Natural killer cell (primary cell): Measurements from ENCODE around the gene CTNNA2. TPM values are rescaled to one million over a fixed set of nuclear protein-coding genes. Genes with fewer than 3 reads are reported as not detected.

Experiments
- ATAC-seq, 3 donors: fragments of 150-1000 bp in 2 of 3; fragments of 200-7000 bp in 1 of 3; cut with Tn5 transposase; 1 replicate in 1 of 3; 2 replicates in 2 of 3; pipeline ENCODE4 v1.10.0; 2021; ENCODE audit warnings: mild to moderate bottlenecking in 2 of 3, moderate library complexity in 2 of 3
- DNase-seq, 2 donors: peaks; one replicate each; pipeline versions ENCODE4 v3.0.0 to v3.0.0-alpha.2; 2013 to 2021; ENCODE audit warnings: mixed read lengths in 1 of 2
- H3K27ac ChIP-seq: one replicate; pipeline ENCODE4 v1.5.1; 2013; ENCODE audit warnings: mild to moderate bottlenecking, low read length
- H3K27me3 ChIP-seq: one replicate; pipeline ENCODE4 v1.6.1; 2013; ENCODE audit warnings: low read length; ENCODE audit not compliant: control insufficient read depth, insufficient read depth
- H3K36me3 ChIP-seq: one replicate; pipeline ENCODE4 v1.6.1; 2013; ENCODE audit warnings: low read length; ENCODE audit not compliant: control insufficient read depth, insufficient read depth
- H3K4me1 ChIP-seq: one replicate; pipeline ENCODE4 v1.6.1; 2013; ENCODE audit warnings: low read length; ENCODE audit not compliant: control insufficient read depth, insufficient read depth
- H3K4me3 ChIP-seq: one replicate; pipeline ENCODE4 v1.5.1; 2013; ENCODE audit warnings: low read length
- H3K9me3 ChIP-seq: one replicate; pipeline ENCODE4 v1.6.1; 2013; ENCODE audit warnings: low read length; ENCODE audit not compliant: control insufficient read depth, insufficient read depth
- H3K27ac Mint-ChIP-seq, 2 donors: one replicate each; pipeline ENCODE4 v1.8.0; 2022; ENCODE audit warnings: mild to moderate bottlenecking in 2 of 2, mixed read lengths in 2 of 2, moderate library complexity in 1 of 2
- H3K27me3 Mint-ChIP-seq, 2 donors: one replicate each; pipeline ENCODE4 v1.8.0; 2022; ENCODE audit warnings: low read depth in 2 of 2, mixed read lengths in 2 of 2
- H3K36me3 Mint-ChIP-seq: one replicate; pipeline ENCODE4 v1.8.0; 2022; ENCODE audit warnings: mixed read lengths
- H3K4me1 Mint-ChIP-seq, 2 donors: one replicate each; pipeline ENCODE4 v1.8.0; 2022; ENCODE audit warnings: mixed read lengths in 2 of 2
- H3K4me3 Mint-ChIP-seq: one replicate; pipeline ENCODE4 v1.8.0; 2022; ENCODE audit warnings: mild to moderate bottlenecking, moderate library complexity, mixed read lengths
- H3K9me3 Mint-ChIP-seq, 2 donors: one replicate each; pipeline ENCODE4 v1.8.0; 2022; ENCODE audit warnings: mixed read lengths in 2 of 2
- WGBS: methylation state at CpG from one replicate; pipeline ENCODE4 v1.1.7; 2013; ENCODE audit warnings: missing lambda C conversion rate; ENCODE audit not compliant: insufficient coverage; 5-methylcytosine and 5-hydroxymethylcytosine counted together
- intact Hi-C: fragments of 100-400 bp; cut with micrococcal nuclease; formaldehyde crosslinking; loops from one replicate; pipeline ENCODE4 v1.14.2; 2022
- total RNA-seq, 4 donors: library from RNA; stranded (reverse); fragments of 120-200 nt in 1 of 4; gene quantifications; one replicate each; pipeline versions ENCODE4 v1.2.3 to v1.2.4, GENCODE V29; 2013 to 2022
- TF ChIP-seq, protein P1 (sequence below): fragments of 200-600 bp; IDR thresholded peaks from one replicate; pipeline ENCODE4 v1.8.0; 2022; ENCODE audit warnings: antibody characterized with exemption

Gene CTNNA2
- total RNA-seq, 3 donors from 2014 or later (not counting 1 experiment from before 2014, with no cell fraction given) = not detected

DNA sequence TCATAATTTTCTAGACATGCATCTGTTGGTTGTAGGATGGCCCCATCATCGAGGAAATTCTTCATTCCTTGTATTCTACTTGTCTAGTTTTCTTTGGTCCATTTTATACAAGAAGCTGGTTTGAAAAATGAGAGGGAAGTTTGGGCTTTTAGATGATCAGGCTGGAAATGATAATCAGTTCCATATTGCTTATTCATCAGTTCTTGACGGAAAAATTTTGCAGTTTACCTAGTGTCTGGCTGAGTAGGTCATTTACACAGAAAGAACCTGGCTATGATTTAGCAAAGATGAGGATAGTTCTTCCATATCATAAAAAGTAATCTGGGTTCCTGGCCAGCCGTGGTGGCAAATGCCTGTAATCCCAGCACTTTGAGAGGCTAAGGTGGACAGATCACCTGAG, 416.8 kb downstream of the CTNNA2 start:
- no peak overlapping the region for H3K27ac Mint-ChIP-seq
- DNase-seq (no peak), ATAC-seq (no peak)
- Histone ChIP-seq H3K4me1 (no peaks in the 10 kb centered on the region), H3K4me3 (no peak overlapping the region), H3K36me3 (no peaks in the 10 kb centered on the region), H3K9me3 (no peaks in the 10 kb centered on the region), H3K27me3 (no peaks in the 10 kb centered on the region), H3K27ac (no peak overlapping the region)
- H3K4me3 Mint-ChIP-seq = no peak overlapping the region
- H3K9me3 Mint-ChIP-seq = no peaks in the 10 kb centered on the region
- no peaks in the 10 kb centered on the region for H3K4me1 Mint-ChIP-seq
- H3K27me3 Mint-ChIP-seq = no peaks in the 10 kb centered on the region
- H3K36me3 Mint-ChIP-seq = no peaks in the 10 kb centered on the region
- WGBS = 80% methylated on average over 2 of the region's 3 CpGs
- intact Hi-C loops = no loop called here
- TF ChIP-seq, protein P1, sequence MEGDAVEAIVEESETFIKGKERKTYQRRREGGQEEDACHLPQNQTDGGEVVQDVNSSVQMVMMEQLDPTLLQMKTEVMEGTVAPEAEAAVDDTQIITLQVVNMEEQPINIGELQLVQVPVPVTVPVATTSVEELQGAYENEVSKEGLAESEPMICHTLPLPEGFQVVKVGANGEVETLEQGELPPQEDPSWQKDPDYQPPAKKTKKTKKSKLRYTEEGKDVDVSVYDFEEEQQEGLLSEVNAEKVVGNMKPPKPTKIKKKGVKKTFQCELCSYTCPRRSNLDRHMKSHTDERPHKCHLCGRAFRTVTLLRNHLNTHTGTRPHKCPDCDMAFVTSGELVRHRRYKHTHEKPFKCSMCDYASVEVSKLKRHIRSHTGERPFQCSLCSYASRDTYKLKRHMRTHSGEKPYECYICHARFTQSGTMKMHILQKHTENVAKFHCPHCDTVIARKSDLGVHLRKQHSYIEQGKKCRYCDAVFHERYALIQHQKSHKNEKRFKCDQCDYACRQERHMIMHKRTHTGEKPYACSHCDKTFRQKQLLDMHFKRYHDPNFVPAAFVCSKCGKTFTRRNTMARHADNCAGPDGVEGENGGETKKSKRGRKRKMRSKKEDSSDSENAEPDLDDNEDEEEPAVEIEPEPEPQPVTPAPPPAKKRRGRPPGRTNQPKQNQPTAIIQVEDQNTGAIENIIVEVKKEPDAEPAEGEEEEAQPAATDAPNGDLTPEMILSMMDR = no peak

DNA sequence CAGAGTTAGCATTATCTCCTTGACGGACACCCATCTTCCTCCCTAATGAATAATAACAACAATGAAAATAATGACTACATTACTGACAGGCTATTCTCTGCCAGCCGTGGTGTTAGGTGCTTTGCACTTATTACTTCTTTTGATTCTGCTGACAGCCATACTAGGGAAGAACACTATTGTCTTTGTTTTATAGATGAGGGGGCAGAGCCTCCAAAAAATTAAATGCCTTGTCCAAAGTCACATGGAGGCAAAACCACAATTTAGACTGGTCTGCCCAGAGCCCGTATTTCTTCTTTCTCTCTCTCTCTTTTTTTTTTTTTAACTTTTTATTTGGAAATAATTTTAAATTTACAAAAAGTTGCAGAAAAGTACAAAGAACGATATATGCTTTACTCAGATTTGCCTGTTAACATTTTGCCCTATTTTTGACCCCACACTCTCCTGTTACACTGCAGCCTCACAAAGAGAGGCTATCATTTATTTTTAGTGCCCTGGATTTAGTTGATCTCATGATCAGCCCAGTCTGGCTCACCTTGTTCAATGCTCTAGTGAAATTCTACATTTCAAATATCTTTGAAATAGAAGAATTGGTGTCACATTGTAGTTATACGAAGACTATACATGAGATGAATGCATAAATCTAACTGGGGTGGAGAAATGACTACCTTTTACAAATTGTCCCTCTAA, 422.3 kb downstream of the CTNNA2 start:
- Histone ChIP-seq H3K4me3 (no peak overlapping the region), H3K27me3 (no peaks in the 10 kb centered on the region), H3K9me3 (no peaks in the 10 kb centered on the region), H3K27ac (no peak overlapping the region), H3K36me3 (no peaks in the 10 kb centered on the region), H3K4me1 (no peaks in the 10 kb centered on the region)
- no peaks in the 10 kb centered on the region for H3K36me3 Mint-ChIP-seq
- H3K27me3 Mint-ChIP-seq = no peaks in the 10 kb centered on the region
- DNase-seq (no peak), ATAC-seq (no peak)
- intact Hi-C loops = no loop called here
- TF ChIP-seq, protein P1 = no peak
- WGBS = 57% methylated on average over 2 of the region's 5 CpGs
- peaks cover 0 to 2% of the 10 kb centered on the region in 2 donors for H3K9me3 Mint-ChIP-seq
- no peak overlapping the region for H3K4me3 Mint-ChIP-seq
- H3K27ac Mint-ChIP-seq = no peak overlapping the region
- no peaks in the 10 kb centered on the region for H3K4me1 Mint-ChIP-seq

DNA sequence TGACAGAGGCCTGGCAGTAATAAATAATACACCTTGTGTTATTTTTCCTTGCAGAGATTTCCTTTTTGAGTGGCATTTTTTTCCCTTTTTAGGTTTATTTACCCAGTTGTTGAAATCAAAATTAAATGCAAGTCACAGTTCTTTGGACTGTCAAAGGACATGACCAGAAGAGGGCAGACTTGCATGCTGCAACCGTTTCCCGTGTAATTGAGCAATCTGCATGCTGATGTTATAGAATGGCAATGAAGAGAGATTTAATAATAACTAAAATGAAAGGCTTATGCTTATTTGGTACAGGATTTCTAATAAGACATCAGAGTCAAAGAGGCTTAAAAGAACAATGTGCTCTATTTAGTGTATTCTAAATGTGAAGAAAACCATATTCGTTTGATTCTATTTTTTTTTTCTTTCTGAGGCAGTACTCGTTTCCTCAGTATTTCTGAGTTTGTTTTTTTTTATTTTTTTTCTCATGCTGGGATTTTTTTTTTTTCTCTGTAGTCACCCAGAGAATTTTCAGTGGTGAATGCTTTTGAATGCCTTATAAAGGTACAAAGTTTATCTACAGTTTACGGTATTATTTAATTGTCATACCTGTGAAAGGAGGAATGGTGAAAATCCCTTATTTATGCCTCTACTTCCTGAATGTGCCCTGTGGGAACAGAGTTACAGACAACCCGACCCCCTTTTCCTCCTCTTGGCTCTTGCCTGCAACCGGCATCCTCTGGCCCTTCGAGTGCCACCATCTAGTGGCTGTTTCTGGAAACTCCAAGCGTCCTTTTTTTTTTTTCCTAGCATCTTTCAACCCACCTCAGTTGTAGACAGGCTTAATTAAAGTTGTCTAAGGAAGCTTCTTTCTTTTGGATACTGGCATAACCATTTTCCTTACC, 423.2 kb downstream of the CTNNA2 start:
- Mint-ChIP-seq H3K4me3 (no peak overlapping the region), H3K36me3 (no peaks in the 10 kb centered on the region), H3K4me1 (no peaks in the 10 kb centered on the region), H3K27me3 (no peaks in the 10 kb centered on the region), H3K27ac (no peak overlapping the region), H3K9me3 (peaks cover 0 to 2% of the 10 kb centered on the region in 2 donors)
- 1% methylated on average over 6 of the region's 9 CpGs for WGBS
- H3K4me1 ChIP-seq = no peaks in the 10 kb centered on the region
- ATAC-seq = no peak
- DNase-seq = peak in 1 of 2 donors; percentile 15
- intact Hi-C loops = no loop called here
- no peak overlapping the region for H3K27ac ChIP-seq
- H3K27me3 ChIP-seq = no peaks in the 10 kb centered on the region
- TF ChIP-seq, protein P1 = no peak
- no peak overlapping the region for H3K4me3 ChIP-seq
- H3K9me3 ChIP-seq = no peaks in the 10 kb centered on the region
- no peaks in the 10 kb centered on the region for H3K36me3 ChIP-seq
